Mesenteric fat pad (tissue), 1 donor: ENCODE data around the gene MTAP. TPM values are rescaled to one million over a fixed set of nuclear protein-coding genes. Genes with fewer than 3 reads are reported as not detected.
"Not testable (repeated sequence)": the region's sequence is repeated elsewhere in the genome, so short reads cannot be mapped to it uniquely, and the experiment has no call there.

Source experiments
- DNase-seq: peaks from one replicate; pipeline ENCODE4 v3.0.0-alpha.2; 2020; ENCODE audit warnings: low spot score
- total RNA-seq: library from RNA; stranded (reverse); fragmentation: NEBNext Ultra II Directional; extraction: Animal tissue kit (Norgen Biotek cat#: 25700); gene quantifications from one replicate; pipeline ENCODE4 v1.2.1, GENCODE V29; 2021
- donor health status: DM: yes; HTN: yes; CAD: no.

Gene MTAP
- total RNA-seq, 1 donor from 2014 or later: 38.8 TPM

DNA sequence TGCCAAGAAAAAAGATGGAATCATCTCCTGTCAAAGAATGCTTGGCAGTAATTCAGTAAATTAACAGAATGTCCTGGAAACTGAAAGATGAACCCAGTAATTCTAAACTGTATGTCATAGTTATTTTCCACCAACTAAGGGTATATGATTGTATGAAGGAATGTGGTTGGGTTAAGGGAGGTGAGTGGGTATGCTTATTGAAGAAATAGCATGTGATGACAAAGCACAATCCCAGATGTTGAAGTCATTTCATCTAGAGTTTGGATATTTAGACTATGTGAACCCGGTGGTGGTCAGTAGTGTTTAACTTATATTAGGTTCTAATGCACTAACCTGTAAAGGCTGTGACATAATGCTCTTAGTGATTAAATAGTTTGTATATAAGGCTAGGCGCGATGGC lies 104.4 kb downstream of the MTAP start:
- no peak for DNase-seq

DNA sequence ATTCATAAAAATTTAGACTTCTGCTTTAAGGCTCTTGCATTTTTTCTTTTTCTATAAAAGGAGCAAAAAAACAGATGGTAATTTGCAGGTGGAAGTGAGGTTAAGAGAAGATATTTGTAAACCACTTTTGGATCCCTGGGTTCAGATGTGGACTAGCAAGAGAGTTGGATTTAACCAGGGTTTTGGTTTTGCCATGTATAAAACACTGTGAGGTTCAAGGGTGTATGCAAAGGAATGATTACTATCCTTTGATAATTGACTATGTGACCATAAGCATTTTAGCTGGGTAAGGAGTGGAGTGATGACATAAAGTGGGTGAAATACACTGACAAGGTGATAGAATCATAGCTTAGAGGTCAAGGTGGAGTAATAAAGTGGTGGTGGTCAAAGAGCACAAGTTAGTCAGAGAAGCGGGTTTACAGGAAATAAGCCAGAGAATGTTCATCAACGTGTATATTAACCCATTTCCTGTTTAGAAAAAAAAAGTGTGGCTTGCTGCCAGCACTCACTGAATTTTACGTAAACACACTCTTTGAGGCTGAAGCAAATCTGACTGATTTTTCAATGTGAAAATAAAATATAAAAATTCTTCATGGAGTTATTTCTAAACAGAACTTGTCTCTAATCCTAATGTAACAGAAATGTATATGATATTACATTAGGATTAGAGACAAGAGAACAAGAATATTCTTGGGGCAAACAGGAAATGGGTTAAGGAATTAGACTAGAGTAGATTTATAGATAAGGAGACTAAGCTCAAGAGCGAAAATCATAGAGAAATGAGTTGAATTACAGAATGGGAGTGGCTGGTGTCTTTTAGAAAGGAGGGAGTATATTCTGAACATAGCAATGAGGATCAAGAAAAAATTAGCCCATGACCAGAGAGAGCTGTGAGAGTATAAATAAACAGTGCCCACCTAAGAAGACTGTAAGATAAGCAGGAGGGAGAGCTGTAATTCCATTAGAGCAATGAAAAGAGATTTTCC lies 117.2 kb downstream of the MTAP start:
- DNase-seq: no peak

DNA sequence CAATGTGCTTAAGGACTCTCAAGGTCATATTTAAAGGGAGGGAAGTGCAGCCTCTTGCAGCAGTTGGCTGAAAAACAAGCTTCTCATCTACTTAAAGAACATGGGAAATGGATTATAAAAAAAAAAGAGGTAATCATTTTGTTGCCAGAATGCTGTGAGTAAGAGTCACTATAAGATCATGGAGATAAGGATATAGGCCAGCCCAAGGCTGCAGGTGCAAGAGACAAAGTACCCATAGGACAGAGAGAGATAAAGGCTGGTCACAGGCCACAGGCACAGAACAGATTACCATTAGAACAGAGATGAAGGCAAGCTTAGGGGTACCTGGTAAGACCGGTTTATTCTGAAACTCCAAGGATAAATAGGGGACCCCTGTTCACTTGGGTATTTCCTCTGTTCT lies 121.3 kb downstream of the MTAP start:
- DNase-seq: no peak

DNA sequence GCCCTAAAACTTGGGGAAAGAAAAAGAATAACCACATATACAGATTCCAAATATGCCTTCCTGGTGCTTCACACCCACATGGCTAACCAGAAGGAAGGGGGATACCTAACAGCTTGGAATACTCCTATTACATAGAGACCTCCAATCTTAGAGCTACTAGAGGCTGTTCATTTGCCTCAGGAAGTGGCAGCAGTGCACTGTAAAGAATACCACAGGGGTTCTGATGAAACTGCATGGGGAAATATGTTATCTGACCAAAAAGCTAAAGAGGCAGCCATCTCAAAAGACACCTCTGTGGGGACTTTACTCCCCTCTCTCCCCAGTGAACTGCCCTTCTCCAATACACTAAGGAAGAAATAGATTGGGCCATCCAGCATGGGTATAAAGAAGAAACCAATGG lies 125.3 kb downstream of the MTAP start:
- no peak for DNase-seq

DNA sequence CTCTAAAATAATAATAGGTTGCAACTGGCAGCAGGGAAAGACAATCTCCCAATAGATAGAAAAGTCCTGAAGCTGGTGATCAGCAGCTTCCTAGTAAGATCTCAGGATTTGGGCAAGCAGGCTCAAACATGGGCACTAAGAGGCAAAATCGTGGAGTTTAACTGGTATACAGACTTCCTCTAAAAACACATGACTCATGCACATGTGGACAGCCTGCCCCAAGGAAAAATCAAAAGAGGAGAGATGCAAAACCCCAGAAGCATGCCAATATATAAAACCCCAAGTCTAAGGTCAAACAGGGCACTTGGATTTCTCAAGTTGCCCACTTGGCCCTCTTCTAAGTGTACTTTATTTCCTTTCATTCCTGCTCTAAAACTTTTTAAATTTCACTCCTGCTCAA lies 129.0 kb downstream of the MTAP start:
- DNase-seq: no peak

DNA sequence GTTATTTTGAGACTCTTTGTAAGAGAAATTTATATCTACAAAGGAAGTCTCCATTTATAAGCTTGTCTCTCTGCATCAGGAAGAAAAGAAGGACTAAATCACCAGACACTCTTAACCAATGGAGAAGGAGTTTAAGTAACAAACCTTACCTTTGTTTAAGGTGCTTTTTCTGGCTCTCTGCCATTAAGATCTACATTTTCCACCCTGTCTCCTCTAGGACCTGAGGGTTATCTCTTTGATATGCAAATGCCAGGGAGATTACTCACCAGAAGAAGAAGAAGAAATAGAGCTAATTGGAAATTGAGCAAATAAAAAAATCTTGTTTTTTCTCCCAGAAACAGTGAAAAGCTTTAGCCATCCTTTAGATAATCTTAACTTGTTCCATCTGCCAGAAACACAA lies 130.8 kb downstream of the MTAP start:
- no peak for DNase-seq

DNA sequence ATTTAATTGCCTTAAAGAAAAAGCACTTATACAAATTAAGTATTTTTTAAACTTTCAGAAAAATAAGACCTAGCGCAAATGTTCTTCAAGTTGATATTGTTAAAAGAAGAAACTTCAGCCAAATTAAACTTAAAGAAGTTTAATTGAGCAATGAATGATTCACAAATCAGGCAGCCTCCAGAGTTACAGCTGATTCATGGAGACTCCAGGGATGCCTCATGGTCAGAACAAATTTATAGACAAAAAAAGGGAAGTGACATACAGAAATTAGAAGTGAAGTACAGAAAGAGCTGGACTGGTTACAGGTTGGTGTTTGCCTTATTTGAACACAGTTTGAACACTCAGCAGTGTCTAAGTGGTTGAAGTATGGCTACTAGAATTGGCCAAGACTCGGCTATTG lies 131.4 kb downstream of the MTAP start:
- DNase-seq: no peak

DNA sequence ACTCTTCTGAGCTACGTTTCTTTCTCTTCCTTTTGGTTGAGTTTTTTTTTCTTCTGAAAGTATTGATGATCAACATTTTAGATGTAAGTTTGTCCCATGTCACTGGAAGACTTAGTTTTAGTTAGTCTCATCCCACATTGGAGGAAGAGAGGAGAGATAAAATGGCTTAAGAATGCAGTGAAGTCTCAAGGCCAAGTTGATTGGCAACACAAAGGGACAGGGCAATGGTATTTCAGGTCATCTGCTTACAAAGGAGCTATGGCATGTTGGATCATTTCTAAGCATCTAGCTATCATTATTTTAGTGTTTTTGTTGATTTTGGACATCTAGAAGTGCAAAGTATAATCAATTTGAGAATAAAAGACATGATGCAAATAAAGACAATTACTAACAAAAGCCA lies 133.2 kb downstream of the MTAP start:
- no peak for DNase-seq

DNA sequence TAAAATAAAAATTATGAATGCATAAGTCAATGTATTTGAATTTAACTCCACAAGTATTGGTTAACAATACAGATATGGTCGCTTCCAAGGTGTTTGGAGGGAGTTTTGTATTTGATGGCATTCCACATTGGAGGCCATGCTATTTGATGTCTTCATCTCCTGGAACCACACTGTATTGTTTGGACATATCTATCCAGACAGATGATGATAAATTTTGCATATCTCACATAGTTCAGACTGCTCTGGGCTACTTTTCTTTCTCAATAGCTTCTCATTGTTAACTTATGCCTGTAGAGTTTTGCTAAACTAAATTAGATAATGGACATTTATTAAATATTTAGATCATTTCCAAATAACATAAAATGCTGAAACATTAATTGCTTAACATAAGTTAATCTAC lies 133.7 kb downstream of the MTAP start:
- no peak for DNase-seq

DNA sequence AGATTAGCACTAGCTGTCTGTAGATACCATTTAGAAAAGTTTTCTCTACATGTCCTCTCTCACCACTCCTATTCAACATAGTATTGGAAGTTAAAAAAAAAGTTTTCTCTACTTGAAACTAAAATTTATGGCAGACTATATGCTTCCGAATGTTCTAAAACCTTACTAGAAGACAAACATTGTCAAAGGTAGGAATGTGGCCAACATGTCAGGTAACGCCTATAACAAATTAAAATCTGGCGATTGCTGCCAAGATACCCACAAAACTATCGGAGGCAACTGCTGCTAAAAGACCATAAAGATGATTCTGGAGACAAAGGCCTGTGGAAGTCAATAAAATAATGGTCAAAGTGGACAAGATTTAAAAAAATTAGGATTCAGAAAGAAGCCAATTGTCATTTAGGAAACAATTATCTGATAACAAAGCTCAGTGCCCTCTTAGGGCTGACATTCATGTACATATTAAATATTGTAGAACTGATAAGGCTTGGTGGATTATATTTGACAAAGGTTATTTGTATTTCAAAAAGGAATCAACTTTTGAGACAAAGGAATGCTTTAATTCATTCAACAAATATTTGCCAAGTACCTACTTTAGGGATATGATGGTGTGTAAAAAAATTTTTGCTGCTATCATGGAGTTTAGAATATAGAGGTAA lies 139.0 kb downstream of the MTAP start:
- DNase-seq: no peak

DNA sequence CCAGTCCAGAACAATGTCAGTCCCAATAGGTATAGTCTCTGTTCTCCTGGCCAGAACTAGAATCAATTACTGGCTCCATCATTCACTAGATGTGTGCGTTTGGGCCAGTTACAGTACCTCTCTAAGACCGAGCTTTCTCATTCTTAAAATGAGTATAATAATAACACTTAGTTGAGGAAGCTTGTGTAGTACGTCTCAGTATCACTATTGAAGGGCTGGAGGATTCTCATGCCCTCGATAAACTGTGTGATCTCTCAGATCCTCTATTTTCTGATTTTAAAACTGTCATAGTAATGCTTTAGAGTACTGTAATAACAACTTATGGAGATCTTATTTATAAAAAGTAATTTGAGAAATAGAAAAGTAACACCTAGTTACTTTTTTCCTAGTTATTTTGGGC lies 141.0 kb downstream of the MTAP start:
- DNase-seq: no peak

DNA sequence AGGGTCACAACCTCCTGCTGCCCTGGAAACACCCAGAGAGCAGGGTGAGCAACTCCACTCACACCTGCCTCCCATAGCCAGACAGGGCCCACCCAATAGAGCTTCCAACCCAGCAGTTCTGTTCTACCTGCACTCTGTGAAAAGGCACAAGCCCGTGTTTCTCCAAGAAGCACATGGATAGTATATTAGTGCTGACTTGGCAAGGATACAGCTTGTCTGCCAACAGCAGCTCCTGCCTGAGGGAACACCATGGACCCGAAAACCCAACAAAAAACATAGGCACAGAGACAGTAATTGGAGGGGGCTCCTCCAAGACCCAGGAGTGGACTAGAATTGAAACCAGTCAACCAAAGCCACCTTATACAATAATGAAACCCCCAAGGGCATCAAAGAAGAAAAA lies 143.2 kb downstream of the MTAP start:
- DNase-seq: no peak

DNA sequence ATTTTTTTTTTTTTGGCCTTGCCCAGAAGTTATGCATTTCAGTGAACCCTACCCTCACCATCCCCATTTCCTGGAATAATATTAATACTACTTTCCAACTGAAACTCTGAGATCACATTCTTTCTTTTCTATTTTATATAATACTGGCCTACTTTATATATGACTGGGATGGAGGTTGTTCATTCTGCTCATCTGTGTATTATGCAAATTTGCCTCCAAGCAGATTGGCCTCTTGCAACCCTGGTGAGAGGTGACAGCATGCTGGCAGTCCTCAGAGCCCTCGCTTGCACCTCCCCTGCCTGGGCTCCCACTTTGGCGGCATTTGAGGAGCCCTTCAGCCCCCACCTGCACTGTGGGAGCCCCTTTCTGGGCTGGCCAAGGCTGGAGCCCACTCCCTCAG lies 156.4 kb downstream of the MTAP start:
- DNase-seq: no peak

DNA sequence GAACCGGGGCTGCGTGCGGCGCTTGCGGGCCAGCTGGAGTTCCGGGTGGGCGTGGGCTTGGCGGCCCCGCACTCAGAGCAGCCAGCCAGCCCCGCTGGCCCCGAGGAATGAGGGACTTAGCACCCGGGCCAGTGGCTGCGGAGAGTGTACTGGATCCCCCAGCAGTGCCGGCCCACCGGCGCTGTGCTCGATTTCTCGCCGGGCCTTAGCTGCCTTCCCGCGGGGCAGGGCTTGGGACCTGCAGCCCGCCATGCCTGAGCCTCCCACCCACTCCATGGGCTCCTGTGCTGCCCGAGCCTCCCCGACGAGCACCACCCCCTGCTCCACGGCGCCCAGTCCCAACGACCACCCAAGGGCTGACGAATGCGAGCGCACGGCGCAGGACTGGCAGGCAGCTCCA lies 156.8 kb downstream of the MTAP start:
- not testable (repeated sequence) for DNase-seq

DNA sequence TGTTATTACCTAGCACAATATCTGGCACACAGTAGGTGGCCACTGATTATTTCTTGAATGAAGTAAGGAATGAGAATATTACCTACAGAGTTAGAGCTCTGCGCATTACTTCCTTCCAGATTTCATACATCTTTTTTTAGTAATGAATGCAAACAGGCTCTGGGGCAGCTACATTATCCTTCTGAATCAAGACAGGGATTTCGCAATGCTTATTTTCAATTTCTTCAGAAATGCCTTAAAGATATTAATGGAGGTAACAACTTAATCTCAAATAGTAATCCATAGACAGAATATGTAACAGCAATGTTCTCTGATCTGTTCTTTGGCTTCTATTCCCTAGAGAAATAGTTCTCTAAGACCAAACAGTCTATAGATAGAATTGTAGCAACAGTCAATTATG lies 159.1 kb downstream of the MTAP start:
- no peak for DNase-seq

DNA sequence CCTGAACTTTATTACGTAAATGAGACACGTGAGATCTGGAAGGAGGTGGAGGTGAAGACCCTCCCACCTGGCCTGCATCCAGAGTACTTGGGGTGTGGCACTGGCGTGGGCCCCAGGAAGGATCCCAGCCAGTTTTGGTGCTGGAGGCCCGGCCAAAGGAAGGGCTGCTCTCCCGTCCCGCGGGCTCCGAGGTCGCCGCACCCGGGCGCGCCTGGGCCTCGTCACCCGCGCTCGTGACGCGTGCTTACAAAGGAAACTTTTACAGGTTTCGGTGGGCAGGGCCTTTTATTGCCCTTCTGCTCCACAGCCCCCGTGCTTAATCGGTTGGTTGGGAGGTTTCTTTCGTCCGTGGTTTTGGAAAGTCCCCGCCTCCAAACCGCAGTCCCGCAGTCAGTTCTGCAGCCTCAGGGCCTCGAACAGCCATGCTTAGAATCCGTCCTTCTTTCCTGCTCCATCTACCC lies 162.5 kb downstream of the MTAP start:
- DNase-seq: peak; percentile 81

DNA sequence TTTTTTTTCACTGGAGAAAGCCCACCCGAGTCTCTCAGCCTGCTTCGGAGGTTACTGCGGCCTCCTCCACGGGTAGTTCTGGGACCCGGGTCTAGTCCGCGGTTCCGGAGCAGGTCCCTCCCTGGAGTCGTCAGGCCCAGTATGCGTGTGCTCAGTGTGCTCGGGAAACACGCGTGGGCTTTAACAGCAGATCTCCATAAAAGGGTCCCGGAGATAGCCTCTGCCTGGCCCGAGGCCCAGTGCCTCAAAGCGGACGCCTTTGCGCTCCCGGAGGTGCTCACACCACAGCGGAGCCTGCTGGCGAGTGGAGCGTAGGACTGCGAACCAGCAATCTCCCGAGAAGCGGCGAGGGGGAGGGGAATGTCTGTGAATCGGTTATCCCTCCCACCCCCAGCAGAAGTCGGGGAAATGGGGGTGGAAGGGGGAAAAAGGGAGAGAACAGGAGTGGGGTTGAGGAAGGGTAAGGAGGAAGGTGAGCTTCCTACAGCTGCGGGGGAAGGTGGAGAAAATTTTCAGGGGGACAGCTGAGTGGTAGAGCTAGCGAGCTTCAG lies 163.0 kb downstream of the MTAP start:
- DNase-seq: peak; percentile 89

DNA sequence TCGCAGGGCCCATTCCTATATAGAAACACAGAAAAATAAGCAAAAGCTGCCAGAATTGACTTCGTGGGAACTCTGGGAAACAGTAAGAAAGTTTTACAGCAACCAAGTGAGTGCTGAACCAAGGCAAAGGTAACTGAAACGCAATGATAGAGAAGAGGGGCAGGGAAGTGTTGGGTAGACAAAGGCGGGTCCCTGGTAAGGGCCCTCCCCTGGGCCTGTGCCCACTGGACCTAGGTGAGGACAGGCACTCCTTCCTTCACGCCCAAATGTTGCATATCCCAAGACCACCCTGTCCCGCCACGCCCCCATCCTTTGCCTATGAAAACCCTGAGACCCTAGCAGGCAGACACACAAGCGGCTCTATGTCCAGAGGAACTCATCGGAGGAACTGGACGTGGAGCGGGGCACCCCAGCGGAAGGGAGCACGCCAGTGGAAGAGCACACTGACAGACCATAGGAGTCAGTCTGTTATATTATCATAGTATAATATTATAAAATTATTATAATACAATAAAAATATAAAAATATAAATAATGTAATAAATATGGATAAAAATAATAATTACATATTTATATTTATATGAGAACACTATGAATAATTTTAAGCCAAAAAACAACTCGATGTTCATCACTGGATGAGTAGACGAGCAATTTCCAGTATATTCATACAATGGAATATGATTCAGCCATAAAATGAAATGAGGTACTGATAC lies 163.9 kb downstream of the MTAP start:
- DNase-seq: no peak

DNA sequence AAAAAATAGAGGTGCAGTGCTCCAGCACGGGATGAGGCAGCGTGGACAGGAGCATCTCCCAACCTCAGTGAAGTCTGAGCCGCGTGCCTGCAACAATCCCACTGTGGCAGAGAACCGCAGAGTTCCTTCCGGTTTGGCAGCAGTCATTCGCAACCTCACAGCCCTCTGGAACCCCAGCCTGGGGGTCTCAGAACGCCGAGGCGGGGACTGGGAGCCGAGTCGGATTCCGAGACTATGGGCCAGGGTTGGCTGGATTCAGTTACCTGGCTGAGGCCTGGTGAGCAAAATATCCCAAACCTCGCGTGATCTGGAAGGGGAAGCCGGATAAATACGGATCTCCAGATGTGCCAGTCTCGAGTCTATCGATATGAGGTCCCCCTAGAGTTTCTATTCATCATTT lies 164.7 kb downstream of the MTAP start:
- no peak for DNase-seq

DNA sequence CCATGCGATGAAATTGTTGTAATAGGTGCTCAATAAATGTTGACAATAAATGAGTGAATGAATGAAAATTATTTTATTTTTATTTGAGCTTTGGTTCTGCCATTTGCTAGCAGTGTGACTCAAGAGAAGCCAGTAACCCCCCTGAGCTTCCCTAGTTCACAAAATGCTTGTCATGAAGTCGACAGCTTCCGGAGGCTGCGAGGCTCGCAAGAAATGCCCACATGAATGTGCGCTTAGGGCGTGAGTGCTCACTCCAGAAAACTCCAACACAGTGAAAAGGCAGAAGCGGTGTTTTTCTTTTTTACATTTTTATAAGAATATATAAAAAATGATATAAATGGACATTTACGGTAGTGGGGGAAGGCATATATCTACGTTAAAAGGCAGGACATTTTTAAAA lies 165.3 kb downstream of the MTAP start:
- no peak for DNase-seq

DNA sequence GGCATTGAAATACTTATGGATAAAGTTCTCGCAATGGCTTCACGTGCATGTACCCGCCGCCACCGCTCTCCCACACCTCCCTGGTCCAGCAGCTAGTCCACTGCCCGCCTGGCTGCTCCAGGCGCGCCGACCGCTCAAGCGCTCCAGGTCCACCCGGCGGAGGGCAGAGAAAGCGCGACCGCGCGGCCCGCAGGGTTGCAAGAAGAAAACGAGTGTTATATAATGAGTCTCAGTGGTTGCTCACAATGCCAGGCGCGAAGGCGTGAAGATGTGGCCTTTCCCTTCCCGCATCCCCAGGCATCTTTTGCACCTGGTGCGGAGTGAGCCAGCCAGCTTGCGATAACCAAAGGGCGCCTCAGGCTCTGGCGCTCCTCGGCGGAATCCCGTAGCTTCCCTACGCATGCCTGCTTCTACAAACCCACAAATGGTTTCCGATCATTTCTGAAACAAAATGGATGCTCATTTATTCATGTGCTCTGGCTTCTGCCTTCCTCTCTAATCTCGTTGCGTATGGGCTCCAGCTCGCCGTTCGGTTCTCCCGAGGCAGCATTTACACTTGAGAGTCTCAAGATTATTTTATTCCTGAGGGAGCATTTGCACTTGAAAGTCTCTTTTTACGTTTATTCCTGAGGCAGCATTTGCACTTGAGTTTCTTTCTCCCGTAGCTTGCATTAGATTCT lies 166.0 kb downstream of the MTAP start:
- no peak for DNase-seq
